HG02884 (cell line): ENCODE data around the gene PPP1R1C.

Experiments used
- ATAC-seq: cut with Tn5 transposase; IDR thresholded peaks from one replicate; pipeline ENCODE4 v1.9.1; 2021; ENCODE audit warnings: mild to moderate bottlenecking, moderate library complexity; ENCODE audit not compliant: unreplicated experiment

PPP1R1C gene

GRCh38 chr2:182058056-182058455 is 72.4 kb downstream of the PPP1R1C start:
- no peak for ATAC-seq

DNA sequence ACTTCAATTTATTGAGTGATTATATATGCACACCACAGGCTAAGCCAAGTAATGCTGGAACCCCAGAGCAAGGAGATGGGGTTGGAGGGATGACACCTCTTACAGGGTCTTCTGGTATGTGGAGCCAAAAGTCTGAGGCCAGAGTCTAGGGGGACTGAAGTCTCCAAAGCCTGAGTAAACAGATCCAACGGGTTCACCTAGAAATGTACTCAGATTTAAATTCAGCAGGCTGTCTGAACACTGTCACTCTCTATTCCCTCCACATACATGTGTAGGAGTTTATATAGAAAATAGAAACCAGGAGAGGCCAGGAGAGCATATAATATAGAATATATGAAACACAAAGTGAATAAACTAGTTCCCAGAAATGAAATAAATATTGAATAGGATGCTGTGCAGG is 76.1 kb downstream of the PPP1R1C start:
- no peak for ATAC-seq

GRCh38 chr2:182062329-182062972 is 76.8 kb downstream of the PPP1R1C start:
- no peak for ATAC-seq

DNA sequence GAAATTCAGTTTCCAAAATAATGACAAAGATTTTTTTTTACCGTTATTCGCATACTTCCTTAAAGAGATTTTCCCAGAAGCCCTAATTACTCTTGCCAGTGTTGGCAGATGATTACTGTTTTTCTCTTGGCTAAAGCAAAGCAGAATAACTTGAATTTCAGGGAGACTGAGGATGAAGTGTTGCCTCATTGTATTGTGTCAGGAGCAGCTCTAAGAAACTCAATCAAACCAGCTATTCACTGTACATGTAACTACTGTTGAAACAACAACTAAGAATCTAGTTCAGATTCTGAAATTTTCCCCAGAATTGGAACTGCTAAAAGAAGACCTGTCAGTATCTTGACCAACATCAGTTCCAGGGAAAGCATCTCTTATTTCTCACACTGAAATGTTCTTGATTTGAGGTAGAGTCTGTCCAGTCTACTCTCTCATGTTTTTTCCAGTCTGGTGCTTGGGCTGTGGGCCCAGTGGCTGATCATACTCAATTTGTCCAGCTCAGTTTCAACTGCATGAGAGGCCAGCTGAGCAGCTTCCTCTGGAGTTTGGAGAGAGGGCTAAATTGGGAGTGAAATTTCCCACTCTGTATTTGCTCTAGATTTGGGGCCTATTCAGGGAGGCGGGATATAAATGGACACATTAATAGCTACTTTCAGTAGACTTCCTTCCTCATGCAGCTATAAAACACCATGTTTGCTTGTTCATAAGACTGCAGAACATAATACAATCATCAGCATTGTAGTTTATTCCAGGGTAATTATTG is 78.5 kb downstream of the PPP1R1C start:
- ATAC-seq, result no peak

DNA sequence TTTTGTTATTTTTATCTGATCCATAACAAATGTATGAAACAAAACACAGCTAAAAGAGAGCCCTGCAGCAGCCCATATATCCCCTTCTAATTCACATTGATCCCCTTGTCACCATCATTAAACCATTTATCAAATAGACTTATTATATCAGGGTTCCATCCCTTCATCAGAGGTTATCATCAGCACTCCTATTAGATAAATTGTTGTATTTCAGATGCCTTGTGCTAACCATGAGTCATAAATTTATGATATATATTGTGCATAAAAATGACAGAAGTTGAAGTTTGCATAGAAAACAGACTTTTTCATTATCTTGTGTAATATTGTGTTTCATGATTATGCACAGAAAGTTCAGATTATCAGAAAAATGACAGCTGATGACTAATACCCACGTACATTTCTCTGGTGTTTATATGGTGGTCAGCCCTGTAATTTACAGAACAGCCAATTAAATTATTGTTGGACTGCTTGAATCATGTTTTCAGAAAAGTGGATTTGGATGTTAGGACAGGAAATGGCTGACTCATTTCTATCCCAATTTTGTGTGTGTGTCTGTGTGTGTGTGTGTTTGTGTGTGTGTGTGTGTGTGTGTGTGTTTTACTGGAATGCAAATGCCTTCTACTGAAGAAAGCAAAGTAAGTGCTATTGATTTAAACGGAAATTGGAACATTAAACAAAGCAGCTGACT is 80.9 kb downstream of the PPP1R1C start:
- ATAC-seq, result no peak

GRCh38 chr2:182067393-182067792 is 81.7 kb downstream of the PPP1R1C start:
- no peak for ATAC-seq

DNA sequence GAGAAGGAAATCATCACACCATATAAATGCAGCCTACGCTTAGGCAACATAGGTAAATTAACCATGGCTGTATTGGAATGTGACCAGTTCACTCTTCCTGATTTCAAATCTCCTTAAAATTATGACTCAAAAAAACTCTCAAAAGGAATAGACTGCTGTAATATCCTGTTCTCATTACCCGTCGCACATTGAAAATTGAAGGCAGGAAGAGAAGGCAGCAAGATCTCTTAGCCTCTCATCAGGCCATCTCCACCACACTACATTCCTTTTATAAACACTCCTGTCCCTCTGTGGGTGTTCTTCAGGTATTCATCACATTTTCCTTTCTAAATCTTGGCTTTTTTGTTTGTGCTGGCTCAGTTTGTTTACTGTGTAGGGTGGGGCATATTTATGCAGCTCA is 83.2 kb downstream of the PPP1R1C start:
- no peak for ATAC-seq

GRCh38 chr2:182069416-182069815 is 83.8 kb downstream of the PPP1R1C start:
- no peak for ATAC-seq

DNA sequence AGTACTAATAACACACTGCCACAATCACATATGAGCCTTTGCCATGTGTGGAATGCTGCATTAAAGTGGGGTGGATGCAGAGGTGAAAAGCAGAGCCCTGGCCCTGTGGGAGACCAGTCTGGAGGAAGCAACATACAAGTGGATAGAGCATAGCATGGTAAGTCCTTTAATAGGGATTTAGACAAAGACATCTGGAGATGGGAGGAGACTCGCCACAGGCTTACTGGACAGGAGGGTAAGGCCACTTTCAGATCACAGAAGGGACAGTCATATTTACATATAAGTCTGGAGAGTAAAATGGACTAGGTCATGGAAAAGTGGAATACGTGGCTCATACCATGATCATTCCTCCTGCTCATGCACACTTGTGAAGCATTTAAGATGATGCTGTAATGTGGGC is 84.3 kb downstream of the PPP1R1C start:
- no peak for ATAC-seq

GRCh38 chr2:182070736-182071135 is 85.1 kb downstream of the PPP1R1C start:
- no peak for ATAC-seq

DNA sequence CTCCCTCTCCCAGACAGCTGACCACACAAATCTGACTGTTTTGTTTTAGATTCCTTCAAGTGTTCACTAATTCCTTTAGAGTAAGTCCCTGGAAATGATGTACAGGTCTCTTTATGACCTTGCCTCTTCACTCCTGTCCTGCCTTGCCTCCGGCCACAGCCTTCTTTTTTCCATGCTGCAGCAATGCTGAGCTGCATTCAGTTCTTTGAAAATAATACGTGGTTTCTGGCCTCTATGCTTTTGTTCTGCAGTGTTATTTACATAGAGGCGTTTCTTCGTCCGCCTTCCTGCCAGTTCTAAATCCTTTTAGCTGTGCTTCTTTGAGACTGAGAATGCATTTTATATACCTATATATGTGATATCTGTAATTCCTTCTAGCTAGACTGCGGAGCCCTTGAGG is 87.2 kb downstream of the PPP1R1C start:
- ATAC-seq, result no peak

GRCh38 chr2:182073613-182074012 is 88.0 kb downstream of the PPP1R1C start:
- no peak for ATAC-seq

DNA sequence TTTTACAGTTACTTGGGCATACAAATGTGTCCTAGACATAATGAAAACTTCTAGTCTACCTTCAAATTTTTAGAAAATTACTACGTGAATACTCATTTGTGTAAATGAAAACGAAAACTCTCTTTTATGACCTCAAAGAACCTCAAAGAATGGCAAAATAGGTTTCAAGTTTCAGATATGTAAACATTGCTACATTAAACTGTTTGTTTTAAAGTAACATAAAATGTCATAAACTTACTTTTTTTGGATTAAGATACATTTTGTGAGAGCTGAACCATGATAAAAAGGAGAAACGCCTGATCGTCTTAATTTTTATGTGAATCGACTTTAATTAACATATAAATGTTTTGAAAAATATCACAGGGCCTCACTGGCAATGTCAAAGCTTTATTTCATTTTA is 91.4 kb downstream of the PPP1R1C start:
- ATAC-seq, result no peak

GRCh38 chr2:182077448-182078142 is 91.9 kb downstream of the PPP1R1C start:
- ATAC-seq, result peak; percentile 74

DNA sequence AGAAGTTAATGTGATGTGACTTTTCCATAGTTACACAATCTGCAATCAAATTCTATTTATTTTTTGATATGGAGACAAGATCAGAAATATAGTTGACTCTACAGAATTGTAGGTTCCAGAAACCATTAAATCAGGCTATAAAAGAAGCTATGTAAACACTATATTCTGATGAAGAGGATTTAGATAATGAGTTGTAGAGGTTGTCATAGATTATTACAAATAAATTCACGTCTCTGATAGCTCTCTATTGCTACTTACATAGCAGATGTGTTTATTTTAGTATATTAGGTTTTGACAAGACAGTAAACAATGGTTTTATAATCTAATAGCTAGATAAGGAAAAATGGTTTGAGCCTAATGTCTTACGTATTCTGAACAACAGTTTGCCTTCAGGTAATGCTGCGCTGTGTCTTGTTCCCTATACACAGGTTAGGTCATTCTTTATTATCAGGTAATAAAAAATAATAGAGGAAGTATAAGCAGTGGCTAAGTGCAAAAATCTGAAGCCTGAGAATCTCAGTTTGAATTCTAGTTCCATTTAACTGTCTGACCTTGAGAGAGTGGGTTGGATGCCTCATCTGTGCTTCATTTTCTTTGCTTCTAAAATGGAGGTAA is 93.4 kb downstream of the PPP1R1C start:
- ATAC-seq, result no peak

DNA sequence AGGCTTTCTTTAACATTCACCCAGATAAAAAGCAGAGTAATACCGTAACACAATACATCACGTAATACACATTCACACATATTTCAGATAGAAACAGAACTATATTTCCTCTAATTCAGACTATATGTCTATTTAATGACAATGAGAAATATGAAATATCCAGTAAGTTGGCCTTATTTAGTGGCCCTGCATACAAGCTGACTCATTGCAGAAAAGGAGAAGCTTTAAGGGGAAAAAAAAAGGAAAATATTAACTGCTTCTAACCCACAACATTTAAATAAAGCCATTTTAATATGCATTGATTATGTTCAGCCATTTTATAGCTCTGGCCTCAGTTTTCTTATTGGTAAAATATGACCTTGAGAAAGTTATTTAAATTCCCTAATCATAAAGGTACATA is 94.8 kb downstream of the PPP1R1C start:
- ATAC-seq, result no peak

- no peak for ATAC-seq
Measured at GRCh38 chr2:182081602-182082260, 96.1 kb downstream of the PPP1R1C start.

DNA sequence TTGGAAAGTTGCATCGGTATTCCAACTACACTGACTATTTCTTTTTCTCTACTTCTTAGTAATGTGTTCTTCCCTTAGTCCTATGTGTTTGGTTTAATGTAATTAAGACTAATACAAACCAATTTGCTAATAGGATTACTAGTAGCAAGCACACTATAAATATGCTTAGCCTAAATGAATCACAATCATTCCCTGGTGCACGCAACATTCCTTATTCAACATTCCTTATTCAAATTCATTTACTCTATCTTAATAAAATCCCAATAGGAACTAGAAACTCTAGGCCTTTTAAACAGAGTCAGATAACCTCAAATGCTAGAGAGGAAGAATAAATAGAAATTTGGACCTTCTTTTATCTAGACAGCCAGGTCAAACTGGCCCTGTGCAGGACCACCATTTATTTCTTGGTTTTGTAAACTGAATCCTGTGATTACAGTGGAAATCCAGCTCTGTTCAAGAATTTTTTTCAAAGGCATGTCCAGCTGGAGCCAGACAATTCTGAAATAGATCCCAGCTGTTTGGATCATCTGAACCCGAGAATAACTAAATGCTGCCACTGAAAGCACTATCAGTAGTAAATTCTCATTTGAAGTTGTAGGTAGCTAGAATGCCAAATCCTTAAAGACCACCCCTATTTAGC is 103.1 kb downstream of the PPP1R1C start:
- no peak for ATAC-seq

GRCh38 chr2:182090486-182090885 is 104.8 kb downstream of the PPP1R1C start:
- no peak for ATAC-seq

DNA sequence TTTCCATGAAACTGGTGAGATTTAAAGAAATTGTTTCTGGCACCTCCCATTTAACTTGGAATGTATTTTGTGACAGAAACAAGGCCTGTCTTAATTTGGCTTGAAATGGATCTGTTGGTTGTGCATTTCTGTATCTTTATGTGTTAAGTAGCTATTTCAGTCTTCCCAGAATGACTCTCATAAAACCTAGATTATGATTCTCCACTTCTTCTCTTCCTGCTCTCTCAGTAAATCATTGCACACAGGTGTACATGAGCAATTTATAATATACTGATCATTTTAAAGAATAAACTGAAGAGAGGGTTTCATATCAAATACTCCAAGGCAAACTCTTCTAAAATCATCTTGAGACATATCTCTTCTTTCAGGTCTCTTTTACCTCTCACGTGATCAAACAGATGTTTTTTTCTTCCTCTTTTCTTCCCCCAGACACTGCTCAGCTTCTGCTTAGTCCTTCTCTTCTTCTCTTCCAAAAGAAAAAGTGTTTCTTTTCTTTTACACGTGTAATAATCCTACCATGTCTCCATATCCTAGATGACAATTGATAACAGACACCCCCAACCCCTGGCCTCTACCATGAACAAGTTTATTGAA is 112.0 kb downstream of the PPP1R1C start:
- peak; percentile 49 for ATAC-seq
